WTC11 (cell line): ENCODE results near the gene C19orf25. TPM values are rescaled to one million over a fixed set of nuclear protein-coding genes. Genes with fewer than 3 reads are reported as not detected.

Experiments
- ATAC-seq: fragments of 200-7000 bp; cut with Tn5 transposase; 2 replicates; pipeline ENCODE4 v1.10.0; 2021; ENCODE audit warnings: mild to moderate bottlenecking, moderate library complexity
- CTCF ChIA-PET: fragments of 300-600 bp; sonication (Branson Sonifier 250); formaldehyde crosslinking; loops from one replicate; lab custom pipeline; 2021; ENCODE audit warnings: antibody characterized with exemption; lab: Charles Lee
- POLR2A ChIA-PET: fragments of 350-600 bp; sonication (Branson Sonifier 250); formaldehyde crosslinking; loops from one replicate; lab custom pipeline; 2021; ENCODE audit warnings: antibody characterized with exemption; lab: Charles Lee
- DNase-seq: peaks from one replicate; pipeline ENCODE4 v3.0.0; 2021; ENCODE audit warnings: low spot score
- H3K27ac Mint-ChIP-seq: 2 replicates; pipeline ENCODE4 v1.8.0; 2021; ENCODE audit warnings: mixed read lengths
- H3K27me3 Mint-ChIP-seq: 2 replicates; pipeline ENCODE4 v1.8.0; 2021; ENCODE audit warnings: low read depth, mild to moderate bottlenecking, moderate library complexity, mixed read lengths
- H3K36me3 Mint-ChIP-seq: 2 replicates; pipeline ENCODE4 v1.8.0; 2021; ENCODE audit warnings: mixed read lengths
- H3K4me1 Mint-ChIP-seq: 2 replicates; pipeline ENCODE4 v1.8.0; 2022; ENCODE audit warnings: mixed read lengths
- H3K4me3 Mint-ChIP-seq: 2 replicates; pipeline ENCODE4 v1.8.0; 2021; ENCODE audit warnings: mild to moderate bottlenecking, moderate library complexity, mixed read lengths
- H3K9me3 Mint-ChIP-seq: 2 replicates; pipeline ENCODE4 v1.8.0; 2021; ENCODE audit warnings: mixed read lengths
- AR ChIP-seq: fragments of 250-450 bp; sonication (Bioruptor Pico); IDR thresholded peaks from 2 replicates; pipeline ENCODE4 v1.9.0; 2021; ENCODE audit warnings: mild to moderate bottlenecking
- E2F1 ChIP-seq: sonication (generic); formaldehyde crosslinking; IDR thresholded peaks from 2 replicates; pipeline ENCODE4 v1.8.0; 2022; ENCODE audit warnings: mild to moderate bottlenecking, missing genetic modification reagents
- E2F5 ChIP-seq: sonication (generic); formaldehyde crosslinking; IDR thresholded peaks from 2 replicates; pipeline ENCODE4 v1.8.1; 2022; ENCODE audit warnings: mild to moderate bottlenecking, moderate library complexity, missing genetic modification reagents
- FOXK1 ChIP-seq: sonication (generic); formaldehyde crosslinking; IDR thresholded peaks from 2 replicates; pipeline ENCODE4 v1.8.0; 2022; ENCODE audit warnings: mild to moderate bottlenecking, moderate library complexity, missing genetic modification reagents
- FOXP4 ChIP-seq: sonication (generic); formaldehyde crosslinking; IDR thresholded peaks from 2 replicates; pipeline ENCODE4 v1.8.0; 2022; ENCODE audit warnings: mild to moderate bottlenecking, missing genetic modification reagents
- HMGXB4 ChIP-seq: sonication (generic); formaldehyde crosslinking; IDR thresholded peaks from 2 replicates; pipeline ENCODE4 v1.8.1; 2023; ENCODE audit warnings: mild to moderate bottlenecking, moderate library complexity, missing genetic modification reagents
- MAX ChIP-seq: sonication (generic); formaldehyde crosslinking; IDR thresholded peaks from 2 replicates; pipeline ENCODE4 v1.8.0; 2022; ENCODE audit warnings: mild to moderate bottlenecking, missing genetic modification reagents
- MXD4 ChIP-seq: fragments of 250-450 bp; sonication (Bioruptor Pico); IDR thresholded peaks from 2 replicates; pipeline ENCODE4 v1.8.0; 2021; ENCODE audit warnings: mild to moderate bottlenecking, moderate library complexity, borderline replicate concordance
- PREB ChIP-seq: sonication (generic); formaldehyde crosslinking; IDR thresholded peaks from 2 replicates; pipeline ENCODE4 v1.8.1; 2022; ENCODE audit warnings: mild to moderate bottlenecking, missing genetic modification reagents, moderate library complexity, borderline replicate concordance
- total RNA-seq: library from RNA; stranded (reverse); gene quantifications from 3 replicates; pipeline ENCODE4 v1.2.3, GENCODE V29; 2021

The C19orf25 gene
- total RNA-seq, 1 experiment from 2014 or later: 65.7 TPM

- ChIA-PET POLR2A (no interaction called here), CTCF (interaction anchor here (0.7 to 3.2 kb wide), 8 partner anchors 15 to 356 kb away, joined by 3 to 19 read pairs (median 4); partner anchors contain the start of gene REEP6)
- Mint-ChIP-seq H3K36me3 (no peaks in the 10 kb centered on the region), H3K27me3 (peaks cover 60% of the 10 kb centered on the region), H3K9me3 (no peaks in the 10 kb centered on the region), H3K27ac (no peak overlapping the region), H3K4me1 (peaks cover 5% of the 10 kb centered on the region; the same call in 1 of the 2 replicates), H3K4me3 (peak overlapping the region; percentile 61)
- peak; percentile 77 for DNase-seq
- ATAC-seq: peak; percentile 24
- TF ChIP-seq HMGXB4 (CRISPR knock-in tag): peak; percentile 47; the same call in 1 of the 2 replicates
- no peak for TF ChIP-seq AR (CRISPR knock-in tag)
- TF ChIP-seq MXD4: no peak
- TF ChIP-seq E2F1 (CRISPR knock-in tag): no peak
- TF ChIP-seq FOXK1: 0 out of 2 replicates have a peak, but pooled peaks have one; percentile 40
- no peak for TF ChIP-seq E2F5
These were observed 8.6 kb downstream of the C19orf25 start for GRCh38 chr19:1470305-1471009.

GRCh38 chr19:1470055-1470304 is 9.0 kb downstream of the C19orf25 start:
- Mint-ChIP-seq H3K27ac (no peak overlapping the region), H3K36me3 (no peaks in the 10 kb centered on the region), H3K4me3 (peak overlapping the region; percentile 61), H3K4me1 (peaks cover 5% of the 10 kb centered on the region; the same call in 1 of the 2 replicates), H3K9me3 (no peaks in the 10 kb centered on the region), H3K27me3 (peaks cover 64% of the 10 kb centered on the region)
- ATAC-seq: no peak
- ChIA-PET POLR2A (no interaction called here), CTCF (interaction anchor here (2.9 to 3.2 kb wide), 2 partner anchors 14 to 25 kb away, joined by 13 to 19 read pairs; no protein-coding TSS in a partner anchor)
- no peak for DNase-seq
- TF ChIP-seq PREB (CRISPR knock-in tag): no peak
- peak; percentile 49; the same call in 1 of the 2 replicates for TF ChIP-seq MAX (CRISPR knock-in tag)
- TF ChIP-seq FOXP4: 0 out of 2 replicates have a peak, but pooled peaks have one; percentile 2
